Cardiac fibroblast (primary cell): ENCODE measurements around the gene DYNC1I1.

Experiments used
- DNase-seq, 2 donors: peaks; one replicate each; pipeline versions ENCODE4 v3.0.0 to v3.0.0-alpha.2; 2010; ENCODE audit warnings: low read depth in 2 of 2
- H3K4me3 ChIP-seq, 2 donors: replicated peaks in 1 of 2; 1 replicate in 1 of 2; 2 replicates in 1 of 2; pipeline ENCODE4 v1.5.1; 2011; ENCODE audit warnings: low read depth in 2 of 2, low read length in 2 of 2, mild to moderate bottlenecking in 2 of 2, moderate library complexity in 1 of 2
- TF ChIP-seq, protein P1 (sequence below): IDR thresholded peaks from one replicate; pipeline ENCODE4 v1.5.1; 2011; ENCODE audit warnings: low read depth, mild to moderate bottlenecking, low read length, inconsistent platforms

DYNC1I1 gene

DNA sequence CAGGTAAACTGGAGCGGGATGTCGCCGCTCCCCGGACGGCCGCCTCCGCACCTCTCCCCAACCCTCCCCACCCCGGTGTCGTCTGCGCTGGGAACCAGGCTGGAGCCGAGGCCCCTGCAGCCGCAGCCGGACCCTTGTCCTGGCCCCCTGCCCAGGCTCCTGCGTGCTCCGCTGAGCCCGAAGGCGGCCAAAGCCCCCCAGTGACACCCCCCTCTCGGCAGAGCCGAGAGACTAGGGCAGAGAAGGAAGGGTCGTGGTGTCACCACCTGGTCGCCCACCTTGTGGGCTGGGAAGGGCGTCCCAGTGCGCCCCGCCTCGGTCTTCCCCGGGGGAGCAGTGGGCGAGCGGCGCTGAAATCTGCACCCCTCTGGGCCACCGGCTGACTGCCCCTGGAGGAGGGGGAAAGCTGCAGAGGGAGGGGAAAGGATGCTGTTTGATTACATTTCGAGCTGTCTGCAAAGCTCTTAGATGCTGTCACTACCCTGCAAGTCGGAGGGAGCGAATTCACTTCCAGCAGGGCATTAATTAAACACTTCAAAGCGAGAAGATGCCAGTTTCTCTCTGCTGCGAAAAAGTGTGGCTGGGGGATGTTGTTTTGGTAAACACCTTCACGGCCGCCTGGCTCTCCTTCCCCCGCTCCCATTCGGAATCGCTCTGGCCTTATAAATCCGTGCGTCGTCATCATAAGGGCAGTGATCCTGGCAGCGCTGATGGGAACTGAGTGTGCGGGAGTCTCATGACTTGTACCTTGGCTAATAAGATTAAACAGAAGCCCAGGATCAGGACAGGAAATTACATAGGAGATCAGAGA, 622 bp downstream of the DYNC1I1 start:
- TF ChIP-seq, protein P1, sequence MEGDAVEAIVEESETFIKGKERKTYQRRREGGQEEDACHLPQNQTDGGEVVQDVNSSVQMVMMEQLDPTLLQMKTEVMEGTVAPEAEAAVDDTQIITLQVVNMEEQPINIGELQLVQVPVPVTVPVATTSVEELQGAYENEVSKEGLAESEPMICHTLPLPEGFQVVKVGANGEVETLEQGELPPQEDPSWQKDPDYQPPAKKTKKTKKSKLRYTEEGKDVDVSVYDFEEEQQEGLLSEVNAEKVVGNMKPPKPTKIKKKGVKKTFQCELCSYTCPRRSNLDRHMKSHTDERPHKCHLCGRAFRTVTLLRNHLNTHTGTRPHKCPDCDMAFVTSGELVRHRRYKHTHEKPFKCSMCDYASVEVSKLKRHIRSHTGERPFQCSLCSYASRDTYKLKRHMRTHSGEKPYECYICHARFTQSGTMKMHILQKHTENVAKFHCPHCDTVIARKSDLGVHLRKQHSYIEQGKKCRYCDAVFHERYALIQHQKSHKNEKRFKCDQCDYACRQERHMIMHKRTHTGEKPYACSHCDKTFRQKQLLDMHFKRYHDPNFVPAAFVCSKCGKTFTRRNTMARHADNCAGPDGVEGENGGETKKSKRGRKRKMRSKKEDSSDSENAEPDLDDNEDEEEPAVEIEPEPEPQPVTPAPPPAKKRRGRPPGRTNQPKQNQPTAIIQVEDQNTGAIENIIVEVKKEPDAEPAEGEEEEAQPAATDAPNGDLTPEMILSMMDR = no peak
- peak overlapping the region; percentile 57 to 64 for H3K4me3 ChIP-seq
- peak; percentile 31 to 44 for DNase-seq

DNA sequence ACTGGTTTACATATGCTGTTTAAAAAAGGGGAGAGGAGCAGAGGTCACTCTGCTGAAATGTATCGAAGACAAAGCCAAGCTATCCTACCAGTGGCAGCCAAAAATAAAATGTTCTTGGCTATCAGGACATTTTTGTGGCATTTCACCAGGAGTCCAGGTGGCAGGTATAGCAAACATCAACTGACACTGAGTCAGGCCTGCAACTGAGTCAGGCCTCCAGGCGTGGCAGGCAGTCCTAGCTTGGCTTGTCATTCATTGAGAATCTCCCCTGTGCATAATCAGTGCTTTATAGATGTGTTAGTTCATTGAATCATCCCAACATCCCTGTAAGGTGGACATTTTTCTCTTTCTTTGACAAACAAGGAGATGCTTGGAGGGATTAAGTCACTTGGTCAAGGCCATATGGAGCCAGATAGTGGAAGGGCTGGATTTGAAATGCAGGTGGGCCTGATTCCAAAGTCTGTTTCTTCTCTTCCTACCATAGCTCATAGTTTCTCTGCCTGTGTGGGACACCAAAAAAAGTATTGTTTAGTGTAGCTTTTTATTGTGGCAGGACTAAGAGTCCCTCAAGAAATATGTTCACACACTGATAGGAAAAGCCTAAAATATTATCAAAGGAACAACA, 4.3 kb downstream of the DYNC1I1 start:
- no peak for DNase-seq
- H3K4me3 ChIP-seq = no peak overlapping the region
- TF ChIP-seq, protein P1 = no peak

DNA sequence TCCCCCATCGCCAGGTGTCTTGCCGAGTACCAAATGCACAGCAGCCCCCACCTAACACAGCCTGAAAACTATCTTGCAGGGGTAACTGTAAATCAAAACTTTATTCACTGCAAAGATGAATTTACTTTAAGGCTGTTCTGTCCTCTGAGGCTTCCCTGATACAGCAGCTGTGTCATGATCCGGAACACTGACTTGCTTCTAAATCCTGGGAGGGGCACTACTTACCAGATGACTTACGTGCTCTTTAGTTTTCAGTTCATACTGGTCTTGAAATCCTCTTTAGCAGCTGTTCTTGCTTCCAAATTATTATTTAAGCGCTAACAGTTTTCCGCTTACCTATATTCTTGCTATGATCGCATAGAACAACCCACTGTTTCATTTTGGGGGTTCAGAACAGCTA, 4.9 kb downstream of the DYNC1I1 start:
- no peak for DNase-seq
- H3K4me3 ChIP-seq = no peak overlapping the region
- TF ChIP-seq, protein P1 = no peak

DNA sequence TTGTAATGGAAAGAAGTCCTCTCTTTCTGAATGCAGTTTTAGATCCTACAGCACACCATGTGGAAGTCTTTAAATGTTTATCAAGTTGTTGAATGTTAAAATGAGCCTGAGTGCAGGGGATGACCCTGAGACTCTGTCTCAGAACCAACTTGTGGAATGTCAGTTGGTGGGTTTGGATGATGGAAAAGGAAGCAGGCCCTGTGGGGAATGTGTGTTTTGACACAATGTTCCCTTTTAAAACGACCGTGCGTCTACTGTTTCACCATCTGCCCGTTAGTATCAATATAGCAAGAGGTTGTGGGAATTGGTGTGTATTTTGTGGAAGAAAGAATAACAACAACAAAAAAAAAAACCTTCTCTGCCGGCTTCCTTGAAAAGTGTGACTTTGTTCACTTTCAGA, 8.3 kb downstream of the DYNC1I1 start:
- DNase-seq = no peak
- no peak overlapping the region for H3K4me3 ChIP-seq
- TF ChIP-seq, protein P1 = no peak

DNA sequence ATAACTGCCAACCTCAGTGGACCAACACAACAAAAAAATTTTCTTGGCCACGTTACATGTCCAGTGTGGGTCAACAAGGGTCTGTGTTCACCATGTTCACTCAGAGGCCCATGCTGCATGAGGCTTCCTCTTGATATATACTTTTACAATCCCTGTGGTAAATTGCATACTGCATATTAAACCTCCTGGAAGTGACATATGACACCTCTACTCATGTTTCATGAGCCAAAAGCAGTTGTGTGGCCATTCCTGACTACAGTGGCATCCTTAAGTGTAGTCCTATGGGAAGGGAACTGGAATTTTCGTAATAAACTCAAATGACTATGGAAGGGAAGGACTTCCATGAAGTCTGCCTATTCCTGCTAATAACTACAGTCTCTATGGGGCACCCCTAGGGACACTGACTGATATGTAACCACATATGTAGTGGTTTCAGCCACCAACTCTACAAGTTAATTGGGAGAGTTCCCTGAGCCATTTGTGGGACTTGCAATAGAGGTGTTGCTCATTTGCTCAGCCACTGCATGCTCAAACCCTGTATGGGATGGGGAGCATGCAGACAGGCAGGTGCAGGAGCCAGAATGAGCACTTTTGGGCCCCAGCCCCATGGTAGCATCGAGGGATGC, 9.7 kb downstream of the DYNC1I1 start:
- TF ChIP-seq, protein P1 = no peak
- no peak overlapping the region for H3K4me3 ChIP-seq
- DNase-seq = no peak

DNA sequence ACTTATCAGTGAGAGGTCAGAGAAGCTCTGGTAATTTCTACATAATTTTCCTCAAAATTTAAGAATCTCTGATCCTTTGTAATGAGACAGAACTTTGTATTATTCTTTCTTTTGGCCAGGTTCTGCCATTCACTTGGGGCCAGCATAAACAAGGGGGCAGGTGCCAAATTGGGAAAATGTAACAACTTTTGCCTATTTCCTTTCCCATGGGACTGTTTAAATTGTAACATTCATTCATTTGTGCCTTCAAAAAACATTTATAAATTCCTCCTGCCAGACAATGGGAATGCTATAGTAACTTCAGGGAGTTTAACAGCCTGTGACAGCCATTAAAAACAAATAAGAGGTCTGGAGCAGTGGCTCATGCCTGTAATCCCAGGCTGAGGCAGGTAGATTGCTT, 12.4 kb downstream of the DYNC1I1 start:
- H3K4me3 ChIP-seq = no peak overlapping the region
- no peak for DNase-seq
- TF ChIP-seq, protein P1 = no peak
